ENCODE measurements around the gene DENND5A. TPM values are rescaled to one million over a fixed set of nuclear protein-coding genes. Genes with fewer than 3 reads are reported as not detected.

DENND5A gene
- total and polyA plus RNA-seq, 4 donors: 7.9 to 45.8 (median 18.2) TPM

- Histone ChIP-seq H3K36me3 (ENCODE audit: control insufficient read depth in 4 of 4, insufficient read depth in 3 of 4, low read depth in 1 of 4, low read length in 3 of 4) (peaks cover 12 to 39% (median 30%) of the 10 kb centered on the region in 4 donors), H3K9me3 (ENCODE audit: control insufficient read depth in 4 of 4, low read length in 3 of 4) (no peaks in the 10 kb centered on the region), H3K9ac (ENCODE audit: low read depth in 1 of 2, low read length in 2 of 2) (no peak overlapping the region), H3K27me3 (ENCODE audit: control insufficient read depth in 4 of 4, insufficient read depth in 4 of 4, low read length in 3 of 4) (no peaks in the 10 kb centered on the region), H3K27ac (ENCODE audit: low read depth in 1 of 2, low read length in 2 of 2) (no peak overlapping the region), H3K4me1 (ENCODE audit: control insufficient read depth in 4 of 4, insufficient read depth in 4 of 4, low read length in 3 of 4) (no peaks in the 10 kb centered on the region), H3K4me3 (ENCODE audit: low read depth in 1 of 3, low read length in 3 of 3) (no peak overlapping the region)
- DNase-seq (ENCODE audit: low spot score): no peak
- TF ChIP-seq HNF4G (IDR thresholded peaks at IDR 0.05) (no peak), REST (IDR thresholded peaks at IDR 0.05) (no peak), RAD21 (IDR thresholded peaks at IDR 0.05) (no peak), RXRA (IDR thresholded peaks at IDR 0.05) (no peak), YY1 (IDR thresholded peaks at IDR 0.05) (no peak), ZBTB33 (IDR thresholded peaks at IDR 0.05) (no peak), CTCF (IDR thresholded peaks at IDR 0.05; ENCODE audit: low read depth, low read length, missing input control) (no peak), FOXA1 (IDR thresholded peaks at IDR 0.05) (no peak), GABPA (IDR thresholded peaks at IDR 0.05 in 1 of 2, conservative IDR thresholded peaks at IDR 0.05 in 1 of 2) (no peak), JUND (IDR thresholded peaks at IDR 0.05) (no peak)
- WGBS: 95% methylated on average over 1 of the region's 1 CpG
These were observed 86.0 kb downstream of the DENND5A start for GRCh38 chr11:9179141-9179540.

GRCh38 chr11:9178716-9179115, 86.4 kb downstream of the DENND5A start:
- TF ChIP-seq HNF4G (IDR thresholded peaks at IDR 0.05) (no peak), CTCF (IDR thresholded peaks at IDR 0.05; ENCODE audit: low read depth, low read length, missing input control) (no peak), RXRA (IDR thresholded peaks at IDR 0.05) (no peak), HNF4A (conservative IDR thresholded peaks at IDR 0.05) (no peak), TAF1 (conservative IDR thresholded peaks at IDR 0.05) (no peak)
- TF ChIP-seq, protein P1, sequence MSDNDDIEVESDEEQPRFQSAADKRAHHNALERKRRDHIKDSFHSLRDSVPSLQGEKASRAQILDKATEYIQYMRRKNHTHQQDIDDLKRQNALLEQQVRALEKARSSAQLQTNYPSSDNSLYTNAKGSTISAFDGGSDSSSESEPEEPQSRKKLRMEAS (IDR thresholded peaks at IDR 0.05): no peak
- 82% methylated on average over 4 of the region's 4 CpGs for WGBS
- H3K4me1 ChIP-seq (ENCODE audit: control insufficient read depth in 4 of 4, insufficient read depth in 4 of 4, low read length in 3 of 4): no peaks in the 10 kb centered on the region
- peaks cover 12 to 39% (median 30%) of the 10 kb centered on the region in 4 donors for H3K36me3 ChIP-seq (ENCODE audit: control insufficient read depth in 4 of 4, insufficient read depth in 3 of 4, low read depth in 1 of 4, low read length in 3 of 4)
- DNase-seq (ENCODE audit: low spot score): no peak
- no peak overlapping the region for H3K9ac ChIP-seq (ENCODE audit: low read depth in 1 of 2, low read length in 2 of 2)
- no peak overlapping the region for H3K4me3 ChIP-seq (ENCODE audit: low read depth in 1 of 3, low read length in 3 of 3)
- no peaks in the 10 kb centered on the region for H3K9me3 ChIP-seq (ENCODE audit: control insufficient read depth in 4 of 4, low read length in 3 of 4)
- H3K27ac ChIP-seq (ENCODE audit: low read depth in 1 of 2, low read length in 2 of 2): no peak overlapping the region
- H3K27me3 ChIP-seq (ENCODE audit: control insufficient read depth in 4 of 4, insufficient read depth in 4 of 4, low read length in 3 of 4): no peaks in the 10 kb centered on the region

Measured in liver (tissue), 9 donors.